Measurements from ENCODE around the gene BCAN. TPM values are rescaled to one million over a fixed set of nuclear protein-coding genes. Genes with fewer than 3 reads are reported as not detected.

The BCAN gene
- total RNA-seq, 5 donors from 2014 or later (not counting 1 experiment from before 2014, with no cell fraction given), result not detected

DNA sequence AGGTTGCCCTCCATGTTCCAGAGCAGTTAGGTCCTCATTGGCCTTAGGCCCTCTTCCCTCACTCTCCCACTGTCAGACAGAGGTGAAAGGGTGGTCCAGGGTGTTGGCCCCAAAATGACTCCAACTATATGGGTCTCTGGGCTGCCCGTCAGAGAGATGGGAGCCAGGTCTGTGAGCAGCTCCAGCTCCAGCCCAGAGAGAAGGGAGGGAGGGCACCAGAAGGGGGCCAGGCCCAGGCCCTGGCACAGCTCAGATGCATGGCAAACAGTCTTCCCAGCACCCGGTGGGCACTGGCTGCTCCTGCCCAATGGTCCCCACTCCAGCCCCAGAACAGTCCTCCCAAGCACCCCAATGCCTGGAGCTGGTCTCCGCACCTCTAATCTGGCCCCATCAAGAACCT, 2.2 kb downstream of the BCAN start:
- ATAC-seq (replicated peaks in 1 of 4) (peak in 1 of 4 experiments; percentile 8), DNase-seq (no peak)
- no peaks in the 10 kb centered on the region for H3K9me3 ChIP-seq
- ChIA-PET CTCF (interaction anchor here in 1 of 2 donors (0.6 kb wide), 1 partner anchor 53 kb away, joined by 8 read pairs; no protein-coding TSS in a partner anchor), POLR2A (interaction anchor here in 1 of 2 donors (0.6 kb wide), 2 partner anchors 27 to 66 kb away, joined by 3 to 6 read pairs; no protein-coding TSS in a partner anchor)
- no peaks in the 10 kb centered on the region for H3K36me3 ChIP-seq (ENCODE audit: control insufficient read depth in 2 of 2, extremely low read depth in 1 of 2, insufficient read depth in 1 of 2, low read length in 1 of 2)
- H3K4me1 ChIP-seq (ENCODE audit: control insufficient read depth in 1 of 2, extremely low read depth in 1 of 2, insufficient read depth in 2 of 2, low read length in 2 of 2), result peaks cover 9 to 34% of the 10 kb centered on the region in 2 experiments
- H3K27ac Mint-ChIP-seq, result no peak overlapping the region
- no peak overlapping the region for H3K4me3 ChIP-seq (ENCODE audit: control insufficient read depth in 1 of 2, extremely low read depth in 1 of 2, low read length in 1 of 2)
- H3K27me3 Mint-ChIP-seq, result peaks cover 73 to 92% of the 10 kb centered on the region in 2 donors
- no peaks in the 10 kb centered on the region for H3K9me3 Mint-ChIP-seq
- H3K36me3 Mint-ChIP-seq, result no peaks in the 10 kb centered on the region
- no peak overlapping the region for H3K27ac ChIP-seq (ENCODE audit: low read length)
- peaks cover 20 to 96% of the 10 kb centered on the region in 2 experiments for H3K27me3 ChIP-seq (replicated peaks in 1 of 2; ENCODE audit: control insufficient read depth in 2 of 2, extremely low read depth in 1 of 2, insufficient read depth in 2 of 2, low read length in 1 of 2)
- peaks cover 20 to 36% (median 34%) of the 10 kb centered on the region in 3 donors for H3K4me1 Mint-ChIP-seq
- no CpG with 5 or more reads among the region's 3 CpGs for WGBS (ENCODE audit: insufficient coverage)
- H3K4me3 Mint-ChIP-seq, result no peak overlapping the region

GRCh38 chr1:156644640-156645039, 2.7 kb downstream of the BCAN start:
- Histone ChIP-seq H3K27ac (ENCODE audit: low read length) (no peak overlapping the region), H3K9me3 (no peaks in the 10 kb centered on the region), H3K4me1 (ENCODE audit: control insufficient read depth in 1 of 2, extremely low read depth in 1 of 2, insufficient read depth in 2 of 2, low read length in 2 of 2) (peaks cover 9 to 34% of the 10 kb centered on the region in 2 experiments), H3K36me3 (ENCODE audit: control insufficient read depth in 2 of 2, extremely low read depth in 1 of 2, insufficient read depth in 1 of 2, low read length in 1 of 2) (no peaks in the 10 kb centered on the region), H3K27me3 (replicated peaks in 1 of 2; ENCODE audit: control insufficient read depth in 2 of 2, extremely low read depth in 1 of 2, insufficient read depth in 2 of 2, low read length in 1 of 2) (peaks cover 20 to 95% of the 10 kb centered on the region in 2 experiments), H3K4me3 (ENCODE audit: control insufficient read depth in 1 of 2, extremely low read depth in 1 of 2, low read length in 1 of 2) (no peak overlapping the region)
- DNase-seq, result no peak
- Mint-ChIP-seq H3K4me3 (no peak overlapping the region), H3K9me3 (no peaks in the 10 kb centered on the region), H3K36me3 (no peaks in the 10 kb centered on the region), H3K4me1 (peaks cover 20 to 36% (median 34%) of the 10 kb centered on the region in 3 donors), H3K27me3 (peaks cover 70 to 88% of the 10 kb centered on the region in 2 donors), H3K27ac (no peak overlapping the region)
- no CpG with 5 or more reads among the region's 1 CpG for WGBS (ENCODE audit: insufficient coverage)
- POLR2A ChIA-PET, result no interaction called here
- ATAC-seq (replicated peaks in 1 of 4), result no peak
- CTCF ChIA-PET, result no interaction called here

DNA sequence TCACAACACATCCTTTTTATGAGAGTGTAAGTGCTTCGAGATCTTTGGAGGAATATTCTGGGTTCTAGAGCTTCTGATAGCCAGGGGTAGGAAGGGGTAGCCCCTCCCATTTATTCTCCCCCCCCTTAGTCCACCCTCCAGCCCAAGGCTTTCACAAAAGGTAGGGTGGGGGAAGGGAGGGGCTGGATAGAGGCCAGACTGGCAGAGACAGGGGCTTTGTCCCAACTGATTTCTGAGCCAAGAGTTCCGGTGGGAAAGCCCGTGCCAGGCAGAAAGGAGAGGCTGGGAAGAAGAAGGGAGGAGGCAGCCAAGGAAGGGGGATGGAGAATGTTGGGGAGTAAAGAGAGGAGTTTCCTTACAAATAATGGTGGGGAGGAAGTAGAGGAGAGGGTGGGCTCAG, 3.1 kb downstream of the BCAN start:
- Histone ChIP-seq H3K36me3 (ENCODE audit: control insufficient read depth in 2 of 2, extremely low read depth in 1 of 2, insufficient read depth in 1 of 2, low read length in 1 of 2) (no peaks in the 10 kb centered on the region), H3K27me3 (replicated peaks in 1 of 2; ENCODE audit: control insufficient read depth in 2 of 2, extremely low read depth in 1 of 2, insufficient read depth in 2 of 2, low read length in 1 of 2) (peaks cover 20 to 93% of the 10 kb centered on the region in 2 experiments), H3K9me3 (no peaks in the 10 kb centered on the region), H3K27ac (ENCODE audit: low read length) (no peak overlapping the region), H3K4me3 (ENCODE audit: control insufficient read depth in 1 of 2, extremely low read depth in 1 of 2, low read length in 1 of 2) (no peak overlapping the region), H3K4me1 (ENCODE audit: control insufficient read depth in 1 of 2, extremely low read depth in 1 of 2, insufficient read depth in 2 of 2, low read length in 2 of 2) (peaks cover 9 to 34% of the 10 kb centered on the region in 2 experiments)
- CTCF ChIA-PET, result no interaction called here
- WGBS (ENCODE audit: insufficient coverage), result 74% methylated on average over 2 of the region's 3 CpGs
- ATAC-seq (replicated peaks in 1 of 4), result no peak
- Mint-ChIP-seq H3K27me3 (peaks cover 69 to 86% of the 10 kb centered on the region in 2 donors), H3K4me3 (no peak overlapping the region), H3K36me3 (no peaks in the 10 kb centered on the region), H3K27ac (no peak overlapping the region), H3K4me1 (peaks cover 20 to 36% (median 34%) of the 10 kb centered on the region in 3 donors), H3K9me3 (no peaks in the 10 kb centered on the region)
- POLR2A ChIA-PET, result no interaction called here
- DNase-seq, result no peak

- H3K36me3 ChIP-seq (ENCODE audit: control insufficient read depth in 2 of 2, extremely low read depth in 1 of 2, insufficient read depth in 1 of 2, low read length in 1 of 2), result no peaks in the 10 kb centered on the region
- Mint-ChIP-seq H3K9me3 (no peaks in the 10 kb centered on the region), H3K36me3 (no peaks in the 10 kb centered on the region), H3K27me3 (peaks cover 66 to 86% of the 10 kb centered on the region in 2 donors), H3K4me3 (no peak overlapping the region), H3K4me1 (peaks cover 20 to 36% (median 33%) of the 10 kb centered on the region in 3 donors), H3K27ac (no peak overlapping the region)
- H3K27ac ChIP-seq (ENCODE audit: low read length), result no peak overlapping the region
- no peak for ATAC-seq (replicated peaks in 1 of 4)
- ChIA-PET CTCF (interaction anchor here in 1 of 2 donors (0.6 kb wide), 1 partner anchor 235 kb away, joined by 3 read pairs; no protein-coding TSS in a partner anchor), POLR2A (no interaction called here)
- H3K4me3 ChIP-seq (ENCODE audit: control insufficient read depth in 1 of 2, extremely low read depth in 1 of 2, low read length in 1 of 2), result no peak overlapping the region
- H3K4me1 ChIP-seq (ENCODE audit: control insufficient read depth in 1 of 2, extremely low read depth in 1 of 2, insufficient read depth in 2 of 2, low read length in 2 of 2), result peaks cover 9 to 34% of the 10 kb centered on the region in 2 experiments
- no peaks in the 10 kb centered on the region for H3K9me3 ChIP-seq
- DNase-seq, result no peak
- 88% methylated on average over 1 of the region's 1 CpG for WGBS (ENCODE audit: insufficient coverage)
- peaks cover 22 to 93% of the 10 kb centered on the region in 2 experiments for H3K27me3 ChIP-seq (replicated peaks in 1 of 2; ENCODE audit: control insufficient read depth in 2 of 2, extremely low read depth in 1 of 2, insufficient read depth in 2 of 2, low read length in 1 of 2)
Measured at GRCh38 chr1:156645666-156646065, 3.7 kb downstream of the BCAN start.

- no peaks in the 10 kb centered on the region for H3K9me3 Mint-ChIP-seq
- H3K27ac ChIP-seq (ENCODE audit: low read length), result no peak overlapping the region
- peaks cover 16 to 25% (median 22%) of the 10 kb centered on the region in 3 donors for H3K4me1 Mint-ChIP-seq
- H3K4me1 ChIP-seq (ENCODE audit: control insufficient read depth in 1 of 2, extremely low read depth in 1 of 2, insufficient read depth in 2 of 2, low read length in 2 of 2), result peaks cover 5 to 25% of the 10 kb centered on the region in 2 experiments
- no peak for DNase-seq
- peaks cover 64 to 86% of the 10 kb centered on the region in 2 donors for H3K27me3 Mint-ChIP-seq
- no peaks in the 10 kb centered on the region for H3K36me3 ChIP-seq (ENCODE audit: control insufficient read depth in 2 of 2, extremely low read depth in 1 of 2, insufficient read depth in 1 of 2, low read length in 1 of 2)
- no peak overlapping the region for H3K4me3 Mint-ChIP-seq
- no peaks in the 10 kb centered on the region for H3K36me3 Mint-ChIP-seq
- no peaks in the 10 kb centered on the region for H3K9me3 ChIP-seq
- POLR2A ChIA-PET, result no interaction called here
- CTCF ChIA-PET, result no interaction called here
- no peak overlapping the region for H3K4me3 ChIP-seq (ENCODE audit: control insufficient read depth in 1 of 2, extremely low read depth in 1 of 2, low read length in 1 of 2)
- H3K27me3 ChIP-seq (replicated peaks in 1 of 2; ENCODE audit: control insufficient read depth in 2 of 2, extremely low read depth in 1 of 2, insufficient read depth in 2 of 2, low read length in 1 of 2), result peaks cover 17 to 91% of the 10 kb centered on the region in 2 experiments
- ATAC-seq (replicated peaks in 1 of 4), result no peak
- WGBS (ENCODE audit: insufficient coverage), result 26% methylated on average over 51 of the region's 51 CpGs
- H3K27ac Mint-ChIP-seq, result no peak overlapping the region
Measured at GRCh38 chr1:156646738-156647211, 4.9 kb downstream of the BCAN start.

- Histone ChIP-seq H3K27me3 (replicated peaks in 1 of 2; ENCODE audit: control insufficient read depth in 2 of 2, extremely low read depth in 1 of 2, insufficient read depth in 2 of 2, low read length in 1 of 2) (peaks cover 17 to 91% of the 10 kb centered on the region in 2 experiments), H3K4me1 (ENCODE audit: control insufficient read depth in 1 of 2, extremely low read depth in 1 of 2, insufficient read depth in 2 of 2, low read length in 2 of 2) (peaks cover 5 to 19% of the 10 kb centered on the region in 2 experiments), H3K9me3 (no peaks in the 10 kb centered on the region), H3K27ac (ENCODE audit: low read length) (no peak overlapping the region), H3K36me3 (ENCODE audit: control insufficient read depth in 2 of 2, extremely low read depth in 1 of 2, insufficient read depth in 1 of 2, low read length in 1 of 2) (no peaks in the 10 kb centered on the region), H3K4me3 (ENCODE audit: control insufficient read depth in 1 of 2, extremely low read depth in 1 of 2, low read length in 1 of 2) (no peak overlapping the region)
- 83% methylated on average over 8 of the region's 10 CpGs for WGBS (ENCODE audit: insufficient coverage)
- ATAC-seq (replicated peaks in 1 of 4) (no peak), DNase-seq (no peak)
- Mint-ChIP-seq H3K36me3 (no peaks in the 10 kb centered on the region), H3K9me3 (no peaks in the 10 kb centered on the region), H3K4me3 (no peak overlapping the region), H3K4me1 (peaks cover 15 to 23% (median 21%) of the 10 kb centered on the region in 3 donors), H3K27me3 (peaks cover 68 to 89% of the 10 kb centered on the region in 2 donors), H3K27ac (no peak overlapping the region)
- ChIA-PET CTCF (no interaction called here), POLR2A (no interaction called here)
Measured at GRCh38 chr1:156647351-156647750, 5.4 kb downstream of the BCAN start.

All from T-cell (primary cell).